Suprapubic skin (tissue), 4 donors: Measurements from ENCODE around the gene UGDH. TPM values are rescaled to one million over a fixed set of nuclear protein-coding genes. Genes with fewer than 3 reads are reported as not detected.

ENCODE experiments used
- DNase-seq, 2 donors: peaks; one replicate each; pipeline ENCODE4 v3.0.0-alpha.2; 2019; ENCODE audit warnings: low spot score in 2 of 2
- H3K27ac ChIP-seq: fragments of 200-600 bp; sonication (generic); one replicate; pipeline ENCODE4 v1.5.1; 2019
- H3K27me3 ChIP-seq: fragments of 200-600 bp; sonication (generic); one replicate; pipeline ENCODE4 v1.5.1; 2019
- H3K36me3 ChIP-seq: fragments of 200-600 bp; sonication (generic); one replicate; pipeline ENCODE4 v1.5.1; 2019
- H3K4me1 ChIP-seq: fragments of 200-600 bp; sonication (generic); one replicate; pipeline ENCODE4 v1.5.1; 2019
- H3K4me3 ChIP-seq: fragments of 200-600 bp; sonication (generic); one replicate; pipeline ENCODE4 v1.5.1; 2019; ENCODE audit warnings: mild to moderate bottlenecking
- H3K9me3 ChIP-seq: fragments of 200-600 bp; sonication (generic); one replicate; pipeline ENCODE4 v1.5.1; 2019
- EP300 ChIP-seq: sonication (generic); formaldehyde crosslinking; IDR thresholded peaks from one replicate; pipeline ENCODE4 v1.6.1; 2017; ENCODE audit warnings: antibody characterized with exemption
- POLR2A ChIP-seq, 2 donors: fragments of 450-650 bp; IDR thresholded peaks; one replicate each; pipeline ENCODE4 v1.6.1; 2017; ENCODE audit warnings: antibody characterized with exemption in 2 of 2, mild to moderate bottlenecking in 2 of 2, moderate library complexity in 2 of 2
- POLR2AphosphoS5 ChIP-seq, 3 donors: sonication (generic); formaldehyde crosslinking; IDR thresholded peaks; one replicate each; pipeline ENCODE4 v1.6.1; 2017; ENCODE audit warnings: antibody characterized with exemption in 3 of 3
- WGBS: methylation state at CpG from one replicate; pipeline ENCODE4 v1.1.5; 2018; 5-methylcytosine and 5-hydroxymethylcytosine counted together
- total RNA-seq, 4 donors: library from RNA; depleted of rRNA; stranded (reverse); fragments of >200 nt; gene quantifications; one replicate each; pipeline ENCODE4 v1.1.0, GENCODE V29; 2016
- TF ChIP-seq, protein P1 (sequence below), 2 donors: fragments of 200-600 bp in 1 of 2; fragments of 450-650 bp in 1 of 2; sonication (generic) in 1 of 2; IDR thresholded peaks; one replicate each; pipeline ENCODE4 v1.5.1; 2016 to 2019; ENCODE audit warnings: antibody characterized with exemption in 2 of 2, mild to moderate bottlenecking in 1 of 2, moderate library complexity in 1 of 2

UGDH gene
- total RNA-seq, 4 donors from 2014 or later = 20.6 to 28.7 (median 24.3) TPM

DNA sequence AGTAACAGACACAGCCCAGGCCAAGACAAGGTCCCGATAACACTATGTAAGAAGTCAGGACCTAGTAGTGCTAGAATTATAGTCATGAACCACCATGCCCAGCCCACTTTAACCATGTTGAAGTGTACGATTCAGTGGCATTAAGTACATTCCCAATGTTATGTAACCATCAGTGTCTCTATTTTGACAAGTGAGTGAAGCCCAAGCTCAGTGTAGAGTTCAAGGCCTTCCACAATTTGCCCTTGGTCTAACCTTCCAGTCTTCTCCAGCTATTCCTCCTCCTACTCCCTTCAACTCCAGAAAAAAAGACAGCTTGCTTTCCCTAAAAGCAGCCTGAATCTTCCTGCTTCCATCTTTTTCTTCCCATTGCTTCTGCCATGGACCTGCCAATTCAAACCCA, 36.9 kb downstream of the UGDH start:
- Histone ChIP-seq H3K36me3 (no peaks in the 10 kb centered on the region), H3K9me3 (no peaks in the 10 kb centered on the region), H3K4me3 (no peak overlapping the region), H3K27ac (no peak overlapping the region), H3K27me3 (no peaks in the 10 kb centered on the region), H3K4me1 (no peaks in the 10 kb centered on the region)
- no peak for DNase-seq
- WGBS = 97% methylated on average over 2 of the region's 2 CpGs
- TF ChIP-seq, protein P1, sequence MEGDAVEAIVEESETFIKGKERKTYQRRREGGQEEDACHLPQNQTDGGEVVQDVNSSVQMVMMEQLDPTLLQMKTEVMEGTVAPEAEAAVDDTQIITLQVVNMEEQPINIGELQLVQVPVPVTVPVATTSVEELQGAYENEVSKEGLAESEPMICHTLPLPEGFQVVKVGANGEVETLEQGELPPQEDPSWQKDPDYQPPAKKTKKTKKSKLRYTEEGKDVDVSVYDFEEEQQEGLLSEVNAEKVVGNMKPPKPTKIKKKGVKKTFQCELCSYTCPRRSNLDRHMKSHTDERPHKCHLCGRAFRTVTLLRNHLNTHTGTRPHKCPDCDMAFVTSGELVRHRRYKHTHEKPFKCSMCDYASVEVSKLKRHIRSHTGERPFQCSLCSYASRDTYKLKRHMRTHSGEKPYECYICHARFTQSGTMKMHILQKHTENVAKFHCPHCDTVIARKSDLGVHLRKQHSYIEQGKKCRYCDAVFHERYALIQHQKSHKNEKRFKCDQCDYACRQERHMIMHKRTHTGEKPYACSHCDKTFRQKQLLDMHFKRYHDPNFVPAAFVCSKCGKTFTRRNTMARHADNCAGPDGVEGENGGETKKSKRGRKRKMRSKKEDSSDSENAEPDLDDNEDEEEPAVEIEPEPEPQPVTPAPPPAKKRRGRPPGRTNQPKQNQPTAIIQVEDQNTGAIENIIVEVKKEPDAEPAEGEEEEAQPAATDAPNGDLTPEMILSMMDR (IDR thresholded peaks at IDR 0.05) = no peak
- TF ChIP-seq POLR2AphosphoS5 (IDR thresholded peaks at IDR 0.05) (no peak), POLR2A (IDR thresholded peaks at IDR 0.05) (no peak), EP300 (no peak)

DNA sequence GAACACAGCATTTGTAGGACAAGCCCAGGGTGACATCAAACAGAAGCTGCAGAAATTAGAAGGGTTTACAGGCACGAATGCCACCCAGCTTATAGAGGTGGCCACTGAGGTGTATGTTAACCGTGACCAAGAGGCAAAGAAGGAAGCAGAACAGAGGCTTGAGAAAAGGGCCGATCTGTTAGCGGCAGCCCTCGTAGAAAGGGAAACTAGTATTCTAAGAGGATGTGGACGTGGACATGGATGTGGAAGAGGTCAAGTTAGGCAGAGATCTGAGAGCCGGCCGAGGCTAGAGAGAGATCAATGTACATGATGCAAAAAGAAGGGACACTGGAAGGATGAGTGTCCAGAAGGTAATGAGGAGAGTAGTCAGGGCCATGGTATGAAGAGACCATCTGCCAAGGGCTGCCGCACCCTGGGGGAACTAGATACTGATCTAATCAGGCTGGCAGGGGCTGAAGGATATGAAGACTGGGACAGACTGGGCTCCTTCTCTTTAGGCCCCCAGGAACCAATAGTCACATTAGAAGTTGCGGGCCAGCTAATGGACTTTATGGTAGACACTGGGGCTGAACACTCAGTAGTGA, 40.9 kb downstream of the UGDH start:
- H3K4me3 ChIP-seq = no peak overlapping the region
- H3K4me1 ChIP-seq = no peaks in the 10 kb centered on the region
- TF ChIP-seq POLR2AphosphoS5 (IDR thresholded peaks at IDR 0.05) (no peak), POLR2A (IDR thresholded peaks at IDR 0.05) (no peak), EP300 (no peak)
- TF ChIP-seq, protein P1 (IDR thresholded peaks at IDR 0.05) = no peak
- H3K36me3 ChIP-seq = no peaks in the 10 kb centered on the region
- no peaks in the 10 kb centered on the region for H3K27me3 ChIP-seq
- no peak overlapping the region for H3K27ac ChIP-seq
- 81% methylated on average over 10 of the region's 10 CpGs for WGBS
- no peaks in the 10 kb centered on the region for H3K9me3 ChIP-seq
- no peak for DNase-seq

GRCh38 chr4:39484582-39485272, 42.5 kb downstream of the UGDH start:
- Histone ChIP-seq H3K27ac (no peak overlapping the region), H3K36me3 (no peaks in the 10 kb centered on the region), H3K4me3 (no peak overlapping the region), H3K4me1 (no peaks in the 10 kb centered on the region), H3K9me3 (no peaks in the 10 kb centered on the region), H3K27me3 (no peaks in the 10 kb centered on the region)
- TF ChIP-seq POLR2A (IDR thresholded peaks at IDR 0.05) = no peak
- no peak for TF ChIP-seq EP300
- TF ChIP-seq, protein P1 (IDR thresholded peaks at IDR 0.05) = no peak
- TF ChIP-seq POLR2AphosphoS5 (IDR thresholded peaks at IDR 0.05) = no peak
- DNase-seq = no peak
- 89% methylated on average over 6 of the region's 6 CpGs for WGBS

DNA sequence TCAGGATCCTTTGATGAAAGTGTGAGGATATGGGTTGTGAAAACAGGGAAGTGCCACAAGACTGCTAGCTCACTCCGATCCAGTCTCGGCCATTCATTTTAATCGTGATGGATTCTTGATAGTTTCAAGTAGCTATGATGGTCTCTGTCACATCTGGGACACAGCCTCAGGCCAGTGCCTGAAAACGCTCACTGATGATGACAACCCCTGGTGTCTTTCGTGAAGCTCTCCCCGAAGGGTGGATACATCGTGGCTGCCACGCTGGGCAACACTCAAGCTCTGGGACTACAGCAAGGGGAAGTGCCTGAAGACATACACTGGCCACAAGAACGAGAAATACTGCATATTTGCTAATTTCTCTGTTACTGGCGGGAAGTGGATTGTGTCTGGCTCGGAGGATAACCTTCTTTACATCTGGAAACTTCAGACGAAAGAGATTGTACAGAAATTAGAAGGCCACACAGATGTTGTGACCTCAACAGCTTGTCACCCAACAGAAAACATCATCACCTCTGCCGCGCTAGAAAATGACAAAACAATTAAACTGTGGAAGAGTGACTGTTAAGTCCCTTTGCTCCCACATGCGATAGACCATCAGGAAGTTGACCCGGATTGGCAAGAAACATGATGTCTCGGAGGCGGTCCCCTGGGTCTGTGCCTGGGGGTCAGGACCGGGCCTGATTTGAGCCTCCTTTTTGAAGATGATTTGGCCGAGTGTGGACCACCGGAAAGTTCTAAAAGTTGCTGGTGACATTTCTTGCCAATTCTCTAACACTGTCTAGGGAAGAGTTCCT, 46.1 kb downstream of the UGDH start:
- H3K4me3 ChIP-seq = no peak overlapping the region
- H3K4me1 ChIP-seq = no peaks in the 10 kb centered on the region
- H3K27ac ChIP-seq = no peak overlapping the region
- no peaks in the 10 kb centered on the region for H3K27me3 ChIP-seq
- peaks cover 19% of the 10 kb centered on the region for H3K36me3 ChIP-seq
- DNase-seq = no peak
- H3K9me3 ChIP-seq = no peaks in the 10 kb centered on the region
- WGBS = 86% methylated on average over 21 of the region's 21 CpGs
- TF ChIP-seq POLR2A (IDR thresholded peaks at IDR 0.05) (no peak), POLR2AphosphoS5 (IDR thresholded peaks at IDR 0.05) (no peak), EP300 (no peak)
- TF ChIP-seq, protein P1 (IDR thresholded peaks at IDR 0.05) = no peak

DNA sequence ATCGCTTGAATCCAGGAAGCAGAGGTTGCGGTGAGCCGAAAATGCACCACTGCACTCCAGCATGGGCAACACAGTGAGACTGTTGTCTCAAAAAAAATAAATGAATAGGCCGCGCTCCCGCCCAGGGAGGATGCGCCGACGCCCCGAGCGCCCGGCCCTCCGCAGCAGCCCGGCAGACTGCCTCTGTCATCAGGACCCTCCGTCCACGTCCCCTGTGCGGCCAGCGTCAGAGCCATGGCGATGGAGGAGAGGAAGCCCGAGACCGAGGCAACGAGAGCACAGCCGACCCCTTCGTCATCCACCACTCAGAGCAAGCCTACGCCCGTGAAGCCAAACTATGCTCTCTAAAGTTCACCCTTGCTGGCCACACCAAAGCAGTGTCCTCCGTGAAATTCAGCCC, 47.0 kb downstream of the UGDH start:
- Histone ChIP-seq H3K4me3 (no peak overlapping the region), H3K9me3 (no peaks in the 10 kb centered on the region), H3K27ac (no peak overlapping the region), H3K4me1 (no peaks in the 10 kb centered on the region), H3K27me3 (no peaks in the 10 kb centered on the region), H3K36me3 (peaks cover 19% of the 10 kb centered on the region)
- 97% methylated on average over 27 of the region's 27 CpGs for WGBS
- no peak for DNase-seq
- TF ChIP-seq POLR2A (IDR thresholded peaks at IDR 0.05) (no peak), POLR2AphosphoS5 (IDR thresholded peaks at IDR 0.05) (no peak), EP300 (no peak)
- TF ChIP-seq, protein P1 (IDR thresholded peaks at IDR 0.05) = no peak
